Adipocyte (in vitro differentiated cells): ENCODE results near the gene CYBC1.

ENCODE experiments used
- DNase-seq: peaks from one replicate; pipeline ENCODE4 v3.0.0-alpha.2; 2015; ENCODE audit warnings: low read depth
- H3K27me3 ChIP-seq: replicated peaks from 2 replicates; pipeline ENCODE4 v1.7.0; 2013; ENCODE audit warnings: mild to moderate bottlenecking, low read length, moderate library complexity; ENCODE audit not compliant: control insufficient read depth, insufficient read depth
- H3K36me3 ChIP-seq: 2 replicates; pipeline ENCODE4 v1.7.0; 2013; ENCODE audit warnings: low read length, mild to moderate bottlenecking, moderate library complexity; ENCODE audit not compliant: control insufficient read depth, insufficient read depth, severe bottlenecking
- H3K4me1 ChIP-seq: 2 replicates; pipeline ENCODE4 v1.7.0; 2013; ENCODE audit warnings: mild to moderate bottlenecking, low read length, moderate library complexity; ENCODE audit not compliant: control insufficient read depth, insufficient read depth
- H3K4me3 ChIP-seq: 2 replicates; pipeline ENCODE4 v1.7.0; 2013; ENCODE audit warnings: mild to moderate bottlenecking, low read length, moderate library complexity
- H3K9ac ChIP-seq: 2 replicates; pipeline ENCODE4 v1.7.0; 2013; ENCODE audit warnings: mild to moderate bottlenecking, low read length, moderate library complexity
- H3K9me3 ChIP-seq: 2 replicates; pipeline ENCODE4 v1.7.0; 2013; ENCODE audit warnings: mild to moderate bottlenecking, low read length, moderate library complexity; ENCODE audit not compliant: control insufficient read depth

CYBC1 gene

DNA sequence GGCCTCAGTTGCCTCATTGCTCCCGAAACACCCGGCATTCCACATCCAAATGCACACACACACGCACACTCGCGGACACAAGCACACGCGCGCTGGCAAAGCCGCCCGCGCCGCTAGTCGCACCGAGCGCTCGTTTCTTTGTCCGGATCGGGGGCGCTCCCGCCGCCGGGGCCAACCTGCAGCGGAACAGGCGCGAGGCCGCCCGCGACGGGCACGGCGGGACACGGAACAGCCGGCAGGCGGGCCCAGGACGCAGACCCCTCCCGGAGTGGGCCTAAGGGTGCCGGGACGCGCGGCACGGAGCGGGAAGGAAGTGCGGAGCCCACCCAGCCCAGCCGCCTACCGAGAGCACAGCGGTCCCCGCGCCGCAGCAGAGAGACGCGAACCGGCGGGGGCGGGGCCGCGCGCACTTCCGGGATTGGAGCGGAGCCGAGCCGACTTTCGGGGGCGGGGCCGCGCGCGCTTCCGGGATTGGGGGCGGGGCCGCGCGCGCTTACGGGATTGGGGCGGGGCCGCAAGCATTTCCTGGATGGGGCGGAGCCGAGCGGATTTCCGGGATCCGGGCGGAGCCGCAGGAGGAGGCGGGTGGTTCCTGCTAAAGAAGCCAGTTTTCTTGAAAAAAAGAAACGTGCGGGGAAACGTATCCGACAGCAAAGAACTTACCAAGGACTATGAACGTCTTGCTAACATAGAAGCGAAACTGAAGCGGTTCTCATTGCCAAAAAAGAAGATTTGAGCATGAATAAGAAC is at the start of gene CYBC1:
TSS of gene CYBC1 (minus strand) at position 396 of the 750 bp plus-strand sequence. CDS start 1,498 bp downstream, outside the sequence.
- peak within 1 kb of the TSS; percentile 92 for H3K4me3 ChIP-seq
- peaks cover 15% of the 10 kb centered on the region for H3K4me1 ChIP-seq
- H3K9me3 ChIP-seq, result no peaks in the 10 kb centered on the region
- H3K36me3 ChIP-seq, result no peaks in the 10 kb centered on the region
- H3K9ac ChIP-seq, result peak within 1 kb of the TSS; percentile 98
- peak; percentile 98 for DNase-seq
- no peaks in the 10 kb centered on the region for H3K27me3 ChIP-seq

DNA sequence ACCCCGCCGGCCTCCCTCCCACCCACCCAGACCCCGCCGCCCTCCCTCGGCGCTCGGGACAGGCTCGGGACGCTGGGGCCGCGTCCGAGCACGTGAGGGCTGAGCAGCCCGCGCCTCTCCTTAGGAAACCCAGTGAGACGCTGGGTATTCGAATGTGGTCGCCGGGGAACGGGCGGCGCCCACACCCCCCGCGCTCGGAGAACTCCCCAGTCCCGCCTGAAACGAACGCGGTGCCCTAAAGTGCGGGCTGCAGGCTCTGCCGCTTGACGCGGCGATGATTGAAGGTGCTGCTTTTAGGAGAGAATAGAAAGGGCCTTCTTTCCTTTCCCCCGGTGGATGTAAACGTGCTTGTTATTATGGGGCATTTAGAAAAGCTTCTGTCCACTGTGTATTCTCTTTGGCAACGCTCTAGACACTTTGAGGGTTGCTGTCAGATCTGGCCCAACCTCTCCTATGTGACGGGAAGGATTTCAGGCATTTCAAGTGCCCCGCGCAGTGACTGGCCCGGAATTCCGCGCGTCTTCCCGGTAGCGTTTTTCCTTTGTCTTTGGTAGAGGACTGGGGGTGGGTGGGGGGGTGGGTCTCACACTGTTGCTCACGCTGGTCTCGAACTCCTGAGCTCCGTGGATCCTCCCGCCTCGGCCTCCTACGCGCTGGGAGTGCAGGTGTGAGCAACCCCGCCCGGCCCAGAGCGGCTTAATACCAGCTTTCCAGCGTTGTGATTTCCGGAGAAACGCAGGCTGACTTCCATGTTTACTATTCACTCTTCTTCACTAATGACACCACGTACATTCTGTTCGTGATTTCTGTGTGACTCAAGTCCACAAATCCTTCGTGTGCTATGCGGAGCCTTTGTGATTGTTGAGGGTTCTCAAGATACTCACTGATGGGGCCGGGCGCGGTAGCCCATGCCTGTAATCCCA is 47.2 kb upstream of the CYBC1 start:
- peak; percentile 78 for DNase-seq
- Histone ChIP-seq H3K36me3 (no peaks in the 10 kb centered on the region), H3K27me3 (no peaks in the 10 kb centered on the region), H3K9me3 (no peaks in the 10 kb centered on the region), H3K4me3 (peak overlapping the region; percentile 80), H3K9ac (peak overlapping the region; percentile 80), H3K4me1 (peaks cover 13% of the 10 kb centered on the region)

GRCh38 chr17:82496529-82497434 is 46.2 kb upstream of the CYBC1 start:
- H3K9me3 ChIP-seq, result no peaks in the 10 kb centered on the region
- DNase-seq, result peak; percentile 98
- peak overlapping the region; percentile 80 for H3K9ac ChIP-seq
- no peaks in the 10 kb centered on the region for H3K27me3 ChIP-seq
- H3K4me3 ChIP-seq, result peak overlapping the region; percentile 81
- H3K4me1 ChIP-seq, result peaks cover 17% of the 10 kb centered on the region
- H3K36me3 ChIP-seq, result no peaks in the 10 kb centered on the region

GRCh38 chr17:82495844-82496528 is 45.4 kb upstream of the CYBC1 start:
- H3K9me3 ChIP-seq, result no peaks in the 10 kb centered on the region
- H3K36me3 ChIP-seq, result no peaks in the 10 kb centered on the region
- no peak overlapping the region for H3K4me3 ChIP-seq
- DNase-seq, result no peak
- H3K27me3 ChIP-seq, result no peaks in the 10 kb centered on the region
- H3K4me1 ChIP-seq, result peaks cover 17% of the 10 kb centered on the region
- no peak overlapping the region for H3K9ac ChIP-seq

GRCh38 chr17:82494236-82495055 is 43.9 kb upstream of the CYBC1 start:
- no peak overlapping the region for H3K4me3 ChIP-seq

GRCh38 chr17:82493226-82493781 is 42.8 kb upstream of the CYBC1 start:
- Histone ChIP-seq H3K4me1 (peaks cover 30% of the 10 kb centered on the region), H3K27me3 (no peaks in the 10 kb centered on the region), H3K36me3 (no peaks in the 10 kb centered on the region), H3K9ac (peak overlapping the region; percentile 0), H3K9me3 (no peaks in the 10 kb centered on the region), H3K4me3 (no peak overlapping the region)
- no peak for DNase-seq

More at GRCh38 chr17:82494236-82495055, 43.9 kb upstream of the CYBC1 start:
- no peaks in the 10 kb centered on the region for H3K9me3 ChIP-seq
- H3K27me3 ChIP-seq, result no peaks in the 10 kb centered on the region
- no peaks in the 10 kb centered on the region for H3K36me3 ChIP-seq
- peaks cover 19% of the 10 kb centered on the region for H3K4me1 ChIP-seq
- peak; percentile 96 for DNase-seq
- no peak overlapping the region for H3K9ac ChIP-seq

DNA sequence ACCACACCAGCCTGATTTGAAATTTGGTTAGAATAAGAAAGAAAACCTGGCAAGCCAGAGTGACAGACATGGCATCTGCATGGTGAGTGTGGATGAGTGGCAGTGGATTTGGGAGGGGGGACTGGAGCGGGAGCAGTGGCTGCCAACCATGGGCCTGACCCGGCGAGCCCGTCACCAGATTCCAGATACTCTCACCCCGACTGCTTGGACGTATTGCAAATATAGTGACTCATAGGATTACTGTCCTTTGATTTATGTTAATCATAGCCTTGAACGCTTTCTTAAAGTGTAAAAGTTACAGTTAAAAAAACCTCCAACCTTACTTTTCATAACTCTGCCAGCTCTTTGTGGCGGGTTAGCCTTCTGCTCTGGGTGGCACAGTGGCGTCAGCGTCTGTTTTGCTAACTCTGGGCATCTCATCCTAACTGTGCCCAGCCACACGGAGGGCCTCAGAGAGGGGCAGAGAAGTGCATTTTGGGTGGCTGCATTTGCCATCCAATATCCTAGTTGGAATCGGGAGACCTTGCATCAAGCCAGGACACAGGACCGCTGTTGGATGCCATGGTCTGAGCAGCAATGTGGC is 42.2 kb upstream of the CYBC1 start:
- H3K4me1 ChIP-seq, result peaks cover 35% of the 10 kb centered on the region
- H3K36me3 ChIP-seq, result peaks cover 4% of the 10 kb centered on the region
- H3K9ac ChIP-seq, result peak overlapping the region; percentile 0
- no peaks in the 10 kb centered on the region for H3K9me3 ChIP-seq
- no peaks in the 10 kb centered on the region for H3K27me3 ChIP-seq
- peak; percentile 26 for DNase-seq
- H3K4me3 ChIP-seq, result no peak overlapping the region

DNA sequence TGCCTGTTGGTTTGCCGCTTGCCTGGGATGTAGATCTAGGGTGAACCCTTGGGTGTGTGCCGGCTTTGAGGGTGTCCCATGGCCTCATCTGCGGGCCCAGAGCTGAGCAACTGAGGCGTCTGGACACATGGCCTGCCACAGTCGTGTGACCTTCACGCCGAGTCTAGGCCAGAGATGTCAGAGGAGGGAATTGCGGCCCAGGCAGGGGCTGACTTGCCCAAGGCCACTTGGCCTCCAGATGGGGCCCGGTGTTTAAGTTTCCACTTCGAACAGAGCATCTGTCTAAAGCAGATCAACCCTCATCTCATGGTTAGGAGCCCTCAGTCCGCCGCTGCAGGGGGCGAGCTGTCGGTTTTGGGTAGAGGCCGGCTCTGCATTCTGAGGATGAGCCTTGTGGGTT is 41.0 kb upstream of the CYBC1 start:
- H3K9me3 ChIP-seq, result no peaks in the 10 kb centered on the region
- H3K4me1 ChIP-seq, result peaks cover 33% of the 10 kb centered on the region
- peaks cover 11% of the 10 kb centered on the region for H3K36me3 ChIP-seq
- H3K4me3 ChIP-seq, result no peak overlapping the region
- H3K27me3 ChIP-seq, result no peaks in the 10 kb centered on the region
- DNase-seq, result no peak
- no peak overlapping the region for H3K9ac ChIP-seq

DNA sequence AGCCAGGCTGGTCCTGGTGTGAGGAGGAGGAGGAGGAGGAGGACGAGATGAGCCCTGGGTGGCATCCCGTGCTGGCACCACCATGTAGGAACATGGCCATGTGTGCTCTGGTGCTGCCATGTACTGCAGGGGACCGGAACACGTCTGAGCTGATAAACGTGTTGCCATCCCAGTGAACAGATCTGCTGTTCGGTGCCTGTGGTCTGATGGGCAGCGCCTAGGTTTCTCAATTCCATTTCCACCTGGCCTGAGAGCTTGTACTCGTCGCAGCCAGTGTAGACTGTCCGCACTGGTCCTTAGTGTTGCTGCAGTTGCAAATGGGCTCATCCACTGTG is 40.6 kb upstream of the CYBC1 start:
- no peaks in the 10 kb centered on the region for H3K27me3 ChIP-seq
- H3K9me3 ChIP-seq, result no peaks in the 10 kb centered on the region
- H3K36me3 ChIP-seq, result peaks cover 15% of the 10 kb centered on the region
- H3K4me1 ChIP-seq, result peaks cover 33% of the 10 kb centered on the region
- H3K9ac ChIP-seq, result no peak overlapping the region
- no peak overlapping the region for H3K4me3 ChIP-seq
- no peak for DNase-seq
